ENCODE data around the gene CHCHD6.

Gene CHCHD6

DNA sequence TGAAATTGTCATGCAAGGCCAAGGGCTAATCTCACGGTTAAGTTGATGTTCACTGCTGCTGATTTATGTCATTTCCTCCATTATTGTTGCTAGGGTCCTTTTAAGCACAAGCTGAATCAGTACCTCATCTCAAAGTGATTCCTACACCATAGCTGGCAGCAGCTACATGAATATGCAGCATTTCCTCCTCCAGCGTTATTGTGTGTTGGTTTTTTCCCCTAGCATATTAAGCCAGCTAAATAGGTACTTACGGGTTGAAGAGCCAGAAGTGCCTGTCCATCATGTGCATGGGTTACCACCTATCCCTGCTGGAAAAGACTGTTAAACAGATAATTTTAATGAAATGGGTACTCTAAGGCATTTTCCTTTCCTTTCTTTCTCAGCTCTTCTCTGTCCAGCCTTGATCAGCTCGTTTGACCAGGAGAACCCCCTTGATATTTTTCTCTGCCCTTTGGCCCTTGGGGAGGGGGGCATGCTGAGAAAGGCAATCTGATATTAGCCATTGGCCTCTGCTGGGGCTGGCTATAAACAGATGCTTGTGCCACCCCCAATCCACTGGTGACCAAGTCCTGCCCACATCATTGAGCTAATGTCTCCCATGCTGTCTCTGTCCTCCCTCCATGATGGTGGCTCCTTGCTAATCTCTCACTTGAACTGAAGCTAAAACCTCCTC lies 163.3 kb downstream of the CHCHD6 start:
- no peak for DNase-seq

DNA sequence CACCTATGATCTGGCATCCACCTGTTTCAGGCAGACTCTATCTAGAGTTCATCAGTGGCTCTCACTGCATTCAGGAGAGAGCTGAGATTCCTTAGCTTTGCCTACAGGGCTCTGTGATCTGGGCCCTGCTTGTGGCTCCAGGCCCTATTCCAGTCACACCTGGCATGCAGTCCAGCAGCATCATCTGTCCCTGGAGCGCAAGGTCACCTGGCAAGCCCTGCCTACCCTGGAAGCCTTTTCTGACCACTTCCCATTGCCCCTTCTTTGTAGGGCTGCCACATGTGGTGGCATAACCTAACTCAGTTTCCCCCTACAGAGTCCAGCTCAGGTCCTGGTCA lies 163.8 kb downstream of the CHCHD6 start:
- DNase-seq: no peak

DNA sequence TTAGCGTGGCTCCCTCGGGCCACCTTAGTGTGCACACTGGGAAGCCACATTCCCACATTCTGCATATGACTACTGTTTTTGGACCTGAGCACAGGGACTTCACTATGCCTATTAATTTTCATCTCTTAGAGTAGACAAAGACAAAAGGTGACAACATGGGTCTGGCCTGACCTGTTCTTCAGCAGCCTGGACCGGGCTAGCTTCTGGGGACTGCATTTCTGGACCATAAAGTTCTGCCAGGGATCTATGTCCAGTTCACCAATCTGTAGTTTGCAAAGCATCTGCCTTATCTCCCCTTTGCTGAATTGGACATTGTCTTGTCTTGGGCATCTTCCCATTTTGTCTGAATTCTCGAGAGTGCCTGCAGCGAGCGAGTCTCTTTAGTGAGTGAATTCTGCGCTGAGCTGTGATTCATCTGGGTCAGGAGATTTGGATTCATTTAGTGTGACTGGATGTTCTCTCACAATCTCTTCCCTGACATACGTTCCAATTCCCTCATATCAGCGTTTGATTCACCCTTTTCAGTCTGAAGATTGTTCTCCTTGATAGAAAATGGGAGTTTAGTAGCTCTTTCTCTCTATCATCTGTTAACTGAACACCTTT lies 166.7 kb downstream of the CHCHD6 start:
- no peak for DNase-seq

DNA sequence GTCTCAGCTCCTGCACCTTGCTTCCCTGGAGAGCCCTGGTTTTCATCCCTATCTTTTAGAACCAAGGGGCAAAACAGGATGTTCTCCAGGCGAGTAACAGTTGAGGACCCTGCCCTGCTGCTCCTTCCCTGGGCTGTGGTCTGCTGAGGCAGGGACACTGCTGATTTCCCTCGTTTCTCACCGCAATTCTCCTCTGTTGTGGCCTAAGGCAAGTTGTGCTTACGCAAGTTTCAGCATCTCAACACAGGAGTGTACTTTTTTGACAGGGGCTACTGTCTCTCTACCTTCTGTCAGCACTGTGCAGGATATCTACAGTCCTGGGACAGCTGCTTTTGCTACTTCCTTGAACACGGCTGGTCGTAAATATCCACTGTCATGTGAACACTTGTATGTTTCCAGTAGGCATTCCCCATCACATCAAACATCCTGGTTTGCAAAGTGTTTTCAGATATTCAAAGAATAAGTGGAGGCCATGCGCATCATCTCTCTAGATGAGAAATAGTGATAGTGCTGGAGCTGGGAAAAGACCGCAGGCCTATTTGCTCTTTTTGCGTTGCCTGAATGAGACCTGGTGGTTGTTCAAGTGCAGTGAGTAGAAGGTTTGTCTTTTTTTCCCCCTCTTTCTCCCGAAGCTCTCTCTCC lies 168.8 kb downstream of the CHCHD6 start:
- DNase-seq: no peak

DNA sequence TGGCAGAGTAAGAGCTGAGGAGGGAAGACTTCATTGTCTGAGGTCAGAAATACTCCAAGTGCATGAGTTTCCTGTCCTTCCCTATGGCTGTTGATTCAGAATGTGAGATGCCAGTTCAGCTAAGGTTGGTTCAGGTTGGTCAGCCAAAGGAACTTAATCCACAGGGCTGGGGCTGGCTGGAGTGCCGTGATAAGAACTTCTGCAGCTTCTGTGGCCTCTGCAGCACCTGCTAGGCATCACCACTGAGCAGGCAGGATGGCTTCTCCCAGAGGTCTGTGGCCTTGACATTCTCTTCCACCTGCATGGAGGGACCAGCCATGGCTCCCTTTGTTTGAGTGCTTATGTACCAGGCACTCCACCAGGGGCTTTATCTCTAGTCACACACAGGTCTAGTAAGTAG lies 169.4 kb downstream of the CHCHD6 start:
- DNase-seq: no peak

DNA sequence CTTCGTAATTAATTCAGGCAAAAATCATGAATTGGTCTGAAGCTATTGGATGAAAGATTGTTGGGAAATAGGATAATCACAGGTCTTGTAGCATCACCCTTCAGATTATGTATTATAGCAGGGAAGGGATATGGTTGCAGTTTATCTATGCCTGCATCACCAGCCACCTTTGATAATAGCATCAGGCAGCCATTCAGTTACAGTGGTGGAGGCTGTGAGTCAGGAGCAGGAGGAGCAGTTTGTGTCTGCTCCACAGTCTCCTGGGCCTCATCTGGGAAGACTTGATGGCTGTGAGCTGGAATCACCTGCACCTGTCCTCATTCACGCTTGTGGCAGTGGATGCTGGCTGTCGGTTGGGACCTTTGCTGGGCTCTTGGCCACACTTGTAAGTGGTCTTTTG lies 174.6 kb downstream of the CHCHD6 start:
- DNase-seq: no peak

DNA sequence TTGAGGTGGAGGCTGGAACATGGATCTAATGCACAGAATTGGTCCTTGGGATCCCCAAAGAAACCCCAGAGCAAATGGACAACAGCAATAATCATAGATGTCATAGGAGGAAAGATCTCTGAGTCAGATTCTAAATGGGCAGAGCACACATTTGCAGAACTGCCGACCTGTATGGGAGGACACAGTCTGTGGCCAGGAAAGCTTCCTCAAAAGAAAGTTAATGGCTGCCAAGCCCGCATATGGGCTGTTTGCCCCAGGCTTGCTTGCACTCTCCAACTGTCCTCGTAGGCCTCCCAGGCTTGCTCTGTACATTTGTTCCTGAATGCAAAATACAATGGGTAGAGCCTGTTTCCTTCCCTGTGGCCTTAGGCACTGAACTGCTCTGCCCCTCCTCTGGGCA lies 176.9 kb downstream of the CHCHD6 start:
- no peak for DNase-seq

DNA sequence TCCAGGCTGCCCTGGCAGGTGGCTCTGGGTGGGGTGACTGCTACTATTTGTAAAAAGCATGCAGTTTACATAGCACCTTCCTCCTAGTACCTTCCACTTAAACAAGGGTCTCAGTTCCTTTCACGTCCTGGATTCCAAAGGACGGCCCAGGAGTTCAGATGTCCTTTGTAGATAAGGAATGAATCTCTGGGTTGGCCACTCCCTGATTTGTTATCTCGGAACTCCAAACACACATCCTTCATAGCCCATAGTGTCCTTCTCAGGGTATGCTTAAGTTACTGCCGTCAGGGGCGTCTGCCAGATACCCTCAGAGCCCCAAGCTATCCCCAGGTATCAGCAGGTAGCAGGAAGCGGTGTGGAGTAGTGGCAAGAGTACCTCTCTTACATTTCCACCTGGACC lies 177.8 kb downstream of the CHCHD6 start:
- DNase-seq: no peak

DNA sequence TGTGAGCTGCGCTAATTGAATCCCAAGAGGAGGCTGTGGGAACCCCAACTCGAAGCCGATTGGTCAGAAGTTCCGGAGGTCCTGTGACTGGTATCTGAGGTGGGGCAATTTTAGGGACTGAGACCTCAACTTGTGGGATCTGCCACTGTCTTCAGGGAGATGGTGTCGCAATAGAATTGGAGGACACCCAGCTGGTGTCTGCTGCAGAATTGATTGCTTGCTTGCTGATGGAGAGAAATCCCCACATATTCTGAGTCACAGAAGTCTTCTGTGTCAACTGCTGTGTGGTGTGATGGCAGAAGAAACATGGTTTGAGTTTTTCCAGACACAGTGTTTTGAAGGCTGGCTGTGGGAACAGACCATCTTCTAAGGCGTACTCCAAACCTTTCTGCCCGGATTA lies 179.2 kb downstream of the CHCHD6 start:
- DNase-seq: no peak

DNA sequence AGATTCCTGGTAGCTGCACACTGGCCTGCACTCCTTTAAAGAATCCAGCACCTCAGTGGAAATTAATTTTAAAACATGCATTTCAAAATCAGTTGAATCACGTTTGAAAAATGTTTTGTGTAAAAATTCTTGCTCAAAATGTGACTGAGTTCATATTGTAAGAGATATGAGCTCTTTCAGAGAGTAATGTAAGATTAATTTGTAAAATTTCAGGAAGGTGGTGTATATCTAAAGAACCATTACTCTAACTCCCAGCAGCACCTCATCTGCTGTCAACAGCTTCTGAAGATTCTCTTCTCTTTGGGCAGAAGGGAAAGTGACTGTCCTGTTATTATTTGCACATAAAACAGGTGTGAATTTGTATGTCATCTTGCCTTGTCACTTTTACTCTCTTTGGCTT lies 181.4 kb downstream of the CHCHD6 start:
- no peak for DNase-seq

DNA sequence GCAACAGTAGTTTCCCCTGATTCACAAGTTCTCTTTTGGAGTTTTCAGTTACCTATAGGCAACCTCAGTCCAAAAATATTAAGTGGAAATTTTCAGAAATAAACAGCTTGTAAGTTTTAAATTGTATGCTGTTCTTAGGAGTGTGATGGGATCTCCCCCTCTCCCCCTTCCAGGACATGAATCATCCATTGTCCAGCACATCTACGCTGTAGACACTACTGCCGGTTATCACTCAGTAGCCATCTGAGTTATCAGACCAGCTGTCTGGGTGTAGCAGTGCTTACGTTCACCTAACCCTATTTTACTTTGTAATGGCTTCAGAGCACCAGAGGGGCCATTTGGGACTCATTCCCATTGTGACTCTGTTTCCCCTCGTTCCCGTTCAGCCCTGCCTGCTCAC lies 182.2 kb downstream of the CHCHD6 start:
- DNase-seq: no peak

DNA sequence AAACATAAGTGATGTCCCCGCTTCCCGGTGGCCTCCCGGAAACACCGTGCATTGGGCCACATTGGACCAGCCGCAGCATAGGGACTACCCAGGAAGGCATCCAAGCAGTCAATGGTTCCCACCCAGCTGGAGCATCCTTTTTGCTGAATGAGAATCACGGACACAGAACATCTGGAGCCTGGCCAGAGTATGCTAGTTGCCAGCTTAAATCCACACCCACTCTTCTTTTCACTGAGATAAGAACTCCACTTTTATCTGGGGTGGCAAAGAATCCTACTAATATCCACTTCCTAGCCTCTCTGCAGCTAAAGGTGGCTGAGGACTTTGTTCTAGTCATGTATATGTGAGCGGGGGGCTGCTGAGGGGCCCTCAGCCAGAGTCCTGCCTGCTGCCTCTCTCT lies 183.6 kb downstream of the CHCHD6 start:
- DNase-seq: no peak

DNA sequence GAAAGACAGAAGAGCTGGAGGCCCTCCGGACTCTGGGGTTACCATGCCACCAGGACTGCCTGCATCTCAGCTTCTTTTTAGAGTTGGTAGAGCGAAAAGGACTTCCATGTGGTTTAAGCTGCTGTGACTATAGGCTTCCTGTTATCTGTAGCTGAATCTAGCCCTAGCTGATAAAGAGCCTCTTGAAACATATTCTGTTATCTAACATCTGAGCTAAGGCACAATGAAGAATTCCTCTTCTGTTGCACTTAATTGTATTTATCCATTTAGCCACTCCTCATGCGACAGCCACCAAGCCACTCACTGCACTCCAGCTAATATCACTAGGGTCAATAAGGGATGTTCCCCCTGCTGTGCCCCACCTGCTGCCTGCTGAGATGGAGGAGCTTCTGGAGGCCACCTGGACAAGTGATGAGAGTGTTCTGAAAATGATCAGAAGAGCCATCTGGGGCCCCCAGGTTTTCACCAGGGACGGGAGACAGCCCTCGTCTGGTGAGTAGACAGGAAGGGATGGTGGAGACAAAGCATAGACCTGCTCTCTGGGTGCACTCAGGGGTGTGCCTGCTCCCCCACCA lies 184.2 kb downstream of the CHCHD6 start:
- peak; percentile 84 for DNase-seq

DNA sequence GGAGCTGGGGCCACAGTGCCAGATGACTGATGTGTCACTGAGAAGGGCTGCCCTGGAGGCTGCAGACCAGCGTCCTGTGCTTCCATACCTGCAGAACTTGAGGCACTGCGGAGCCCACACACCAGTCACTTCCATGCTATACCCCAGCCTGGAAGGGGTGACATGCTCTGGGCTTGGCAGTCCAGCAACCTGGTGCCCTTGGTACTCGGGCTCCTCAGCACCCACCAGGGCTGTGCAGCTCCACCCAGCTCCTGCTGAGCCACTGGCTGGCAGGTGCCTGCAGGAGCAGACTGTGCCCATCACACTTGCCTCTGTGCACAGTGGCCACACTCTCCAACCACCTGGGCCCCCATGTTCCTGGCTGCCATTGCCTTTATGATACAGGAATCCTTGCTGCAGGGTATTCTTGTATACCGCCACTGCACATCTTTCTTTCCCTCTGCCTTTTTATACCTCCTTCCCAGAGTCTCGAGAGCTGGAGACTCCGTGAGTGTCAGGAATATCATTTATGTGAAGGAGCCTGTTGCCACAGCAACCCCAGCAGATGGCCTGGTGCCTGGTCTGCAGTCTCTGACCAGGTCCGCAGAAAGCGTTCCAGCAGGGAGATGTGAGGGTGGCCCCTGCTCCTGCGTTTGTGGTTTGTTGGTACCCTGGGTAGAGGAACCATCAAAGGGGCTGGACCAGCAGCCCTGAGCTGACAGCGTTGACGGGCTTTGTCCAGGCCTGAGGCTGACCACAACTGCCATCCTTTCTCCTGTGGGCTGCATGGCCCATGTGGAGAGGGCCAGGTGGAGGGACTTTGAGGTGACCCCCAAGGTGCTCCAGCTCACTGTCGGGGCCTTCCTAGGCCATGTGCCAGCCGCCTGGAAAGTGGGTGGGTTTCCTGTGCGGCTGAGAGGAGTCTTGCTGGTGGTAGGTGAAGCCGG lies 185.5 kb downstream of the CHCHD6 start:
- peak; percentile 40 for DNase-seq

DNA sequence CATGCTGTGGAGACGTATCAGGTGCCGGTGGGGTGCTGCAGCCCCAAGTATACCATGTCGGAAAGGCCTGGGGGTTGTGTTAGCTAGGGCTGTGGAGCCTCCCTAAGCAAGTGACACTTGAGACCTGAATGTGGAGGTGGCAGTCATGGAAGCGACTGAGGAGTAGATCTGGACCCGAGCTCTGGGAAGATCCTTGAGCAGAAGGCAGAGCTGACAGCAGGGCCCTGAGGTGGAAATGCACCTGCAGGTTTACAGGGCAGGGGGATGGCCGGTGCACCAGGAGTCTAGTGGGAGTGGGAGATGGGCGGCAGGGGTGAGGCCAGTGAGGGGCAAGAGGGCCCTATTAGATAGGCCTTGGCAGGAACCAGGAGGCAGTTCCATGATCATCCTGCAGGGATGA lies 187.1 kb downstream of the CHCHD6 start:
- DNase-seq: no peak

DNA sequence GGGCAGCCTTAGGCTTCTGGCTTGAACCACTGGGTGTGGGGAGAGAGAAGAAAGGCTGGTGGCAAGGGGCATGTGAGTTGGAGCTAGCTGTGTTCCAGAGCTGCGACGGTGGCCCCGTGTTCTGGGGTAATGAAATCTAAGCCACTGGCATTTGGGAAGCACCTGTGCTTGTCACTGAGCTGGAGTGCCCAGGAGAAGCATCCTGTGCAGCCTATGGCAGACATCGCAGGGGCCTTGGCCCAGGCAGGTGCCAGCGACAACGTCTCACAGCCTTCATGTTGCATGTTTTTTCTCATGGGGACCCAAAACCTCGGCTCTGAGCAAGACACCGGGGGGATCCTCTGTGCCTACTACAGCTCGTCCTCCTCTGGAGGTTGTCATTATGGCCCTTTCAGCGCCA lies 187.8 kb downstream of the CHCHD6 start:
- DNase-seq: no peak

DNA sequence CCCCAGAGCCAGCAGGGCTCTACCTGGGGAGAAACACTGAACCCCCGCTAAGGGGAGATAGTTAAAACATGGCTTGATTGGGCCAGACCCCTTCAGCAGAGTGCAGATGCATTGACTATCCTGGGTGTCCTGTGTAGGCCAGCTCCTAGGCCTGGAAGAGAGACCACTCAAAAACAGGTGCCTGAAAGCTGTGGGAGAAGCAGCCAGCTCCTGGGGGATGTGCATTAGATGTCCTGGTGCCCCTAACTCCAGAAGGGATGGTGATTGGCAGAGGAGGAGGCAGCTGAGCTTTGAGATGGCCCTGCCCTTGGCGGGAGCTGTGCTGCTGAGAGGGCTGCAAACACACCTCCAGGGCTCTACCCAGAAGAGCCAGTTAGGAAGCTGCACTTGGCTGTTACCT lies 189.6 kb downstream of the CHCHD6 start:
- no peak for DNase-seq

DNA sequence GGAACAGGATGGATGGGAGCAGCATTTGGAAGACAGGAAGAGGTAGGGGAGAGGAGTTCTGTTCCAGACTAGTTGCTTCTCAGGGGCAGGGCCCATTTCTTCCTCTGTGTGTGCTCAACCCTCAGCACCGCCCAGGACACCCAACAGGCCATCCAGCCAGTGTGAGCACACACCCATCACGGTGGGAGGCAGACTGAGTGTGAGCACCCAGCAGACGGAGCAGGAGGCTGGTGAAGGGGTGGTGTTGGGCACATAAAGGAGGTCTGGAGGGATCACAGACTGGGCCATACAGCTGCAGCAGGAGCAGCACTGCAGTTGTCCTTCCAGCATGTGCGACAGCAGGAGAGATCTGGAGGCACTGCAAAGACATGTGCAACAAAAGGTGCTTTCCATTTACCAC lies 190.4 kb downstream of the CHCHD6 start:
- no peak for DNase-seq

DNA sequence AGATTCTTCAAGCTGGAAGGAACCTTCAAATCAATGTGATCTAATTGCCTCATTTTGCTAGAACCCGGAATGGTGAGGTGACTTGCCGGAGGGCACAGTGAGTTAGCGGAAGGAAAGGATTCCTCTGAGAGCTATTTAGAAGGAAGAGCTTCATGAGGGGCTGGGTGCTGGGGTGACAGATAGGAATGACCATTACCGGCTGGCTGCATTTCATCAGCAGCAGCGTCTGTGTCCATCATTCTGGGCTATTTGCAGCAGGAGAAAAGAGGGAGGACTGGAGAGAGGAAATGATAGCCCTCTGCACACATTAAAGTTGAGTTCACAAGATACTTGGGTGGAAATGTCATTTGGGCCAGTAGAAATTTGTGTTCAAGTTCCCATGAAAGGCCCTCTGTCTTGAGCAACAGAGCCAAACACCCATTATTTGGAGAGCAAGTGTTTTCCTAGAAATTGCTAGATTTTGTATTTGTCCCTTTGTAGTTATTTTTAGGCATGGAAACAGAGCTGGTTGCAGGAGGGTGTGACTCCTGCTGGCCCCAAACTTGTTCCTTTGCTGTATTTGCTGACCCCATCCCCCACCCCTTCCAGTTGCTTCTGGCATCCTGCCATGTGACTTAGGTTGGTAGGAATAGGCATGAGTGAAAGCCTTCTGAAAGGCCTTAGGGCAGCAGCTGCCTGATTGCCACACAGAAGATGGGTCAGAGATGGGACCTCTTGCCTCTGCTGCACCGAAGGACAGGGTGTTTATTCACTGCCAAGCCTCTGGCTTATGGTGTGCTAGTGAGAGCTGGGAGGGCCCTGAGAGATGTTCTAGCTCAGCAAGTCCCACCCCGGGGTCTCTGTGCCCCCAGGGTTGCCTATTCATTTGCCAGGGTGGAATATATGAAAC lies 191.4 kb downstream of the CHCHD6 start:
- DNase-seq: peak; percentile 25

DNA sequence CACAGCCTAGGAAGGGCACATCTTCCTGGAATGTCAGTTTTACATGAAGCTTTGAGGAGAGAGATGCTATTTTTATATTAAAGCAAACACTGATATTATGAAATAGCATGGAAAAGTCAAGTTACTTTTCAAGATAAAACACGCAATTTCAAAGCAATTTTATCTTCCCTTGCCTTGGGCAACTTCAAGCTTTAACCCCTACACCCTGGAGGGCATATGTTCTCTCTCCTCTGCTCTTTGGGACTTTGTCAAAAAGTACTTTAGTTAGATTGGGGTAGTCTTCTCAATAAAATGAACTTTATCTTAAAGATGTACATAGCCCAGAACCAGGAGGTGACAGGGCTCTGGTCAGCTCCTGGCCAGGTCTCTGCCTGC lies 192.0 kb downstream of the CHCHD6 start:
- no peak for DNase-seq

DNA sequence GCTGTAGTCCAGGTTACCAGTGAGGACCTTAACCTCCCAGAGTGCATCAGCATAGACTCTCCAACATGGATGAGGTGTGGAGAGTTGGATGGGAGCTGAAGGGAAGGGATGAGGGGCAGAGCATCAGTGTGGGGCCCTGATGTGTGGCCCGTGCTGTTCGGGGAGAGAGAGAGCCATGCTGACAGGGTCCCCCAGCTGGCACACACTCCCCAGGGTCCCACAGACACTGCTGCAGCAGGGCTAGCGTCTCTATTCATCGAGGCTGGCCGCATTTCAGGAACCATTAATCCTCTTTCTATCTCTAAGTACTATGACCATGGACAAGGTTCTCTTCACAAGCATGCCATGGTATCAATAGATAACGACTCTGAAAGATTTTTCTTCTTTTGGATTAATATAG lies 192.9 kb downstream of the CHCHD6 start:
- no peak for DNase-seq

DNA sequence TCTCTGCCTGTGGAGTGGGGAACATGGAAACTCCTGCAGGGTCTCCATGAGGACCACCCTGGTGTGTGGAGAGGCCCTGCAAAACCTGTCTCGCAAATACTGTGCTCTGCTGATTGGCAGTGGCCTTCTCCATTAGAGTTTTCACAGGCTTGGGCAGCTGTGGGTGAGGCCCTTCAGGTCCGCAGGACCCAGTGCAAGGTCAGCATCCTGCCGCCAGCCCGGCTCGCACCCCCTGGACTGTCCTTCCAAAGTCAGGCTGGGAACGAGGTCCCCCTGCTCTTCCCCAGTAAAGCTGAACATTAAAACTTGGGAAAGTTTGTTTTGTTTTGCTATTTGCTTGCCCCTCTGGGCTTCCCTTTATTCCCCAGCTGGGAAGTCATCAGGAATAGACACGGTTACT lies 193.9 kb downstream of the CHCHD6 start:
- DNase-seq: no peak
